Measurements from ENCODE around the gene B3GNT4.
"Not testable (repeated sequence)": the region's sequence is repeated elsewhere in the genome, so short reads cannot be mapped to it uniquely, and the experiment has no call there.

Gene B3GNT4

DNA sequence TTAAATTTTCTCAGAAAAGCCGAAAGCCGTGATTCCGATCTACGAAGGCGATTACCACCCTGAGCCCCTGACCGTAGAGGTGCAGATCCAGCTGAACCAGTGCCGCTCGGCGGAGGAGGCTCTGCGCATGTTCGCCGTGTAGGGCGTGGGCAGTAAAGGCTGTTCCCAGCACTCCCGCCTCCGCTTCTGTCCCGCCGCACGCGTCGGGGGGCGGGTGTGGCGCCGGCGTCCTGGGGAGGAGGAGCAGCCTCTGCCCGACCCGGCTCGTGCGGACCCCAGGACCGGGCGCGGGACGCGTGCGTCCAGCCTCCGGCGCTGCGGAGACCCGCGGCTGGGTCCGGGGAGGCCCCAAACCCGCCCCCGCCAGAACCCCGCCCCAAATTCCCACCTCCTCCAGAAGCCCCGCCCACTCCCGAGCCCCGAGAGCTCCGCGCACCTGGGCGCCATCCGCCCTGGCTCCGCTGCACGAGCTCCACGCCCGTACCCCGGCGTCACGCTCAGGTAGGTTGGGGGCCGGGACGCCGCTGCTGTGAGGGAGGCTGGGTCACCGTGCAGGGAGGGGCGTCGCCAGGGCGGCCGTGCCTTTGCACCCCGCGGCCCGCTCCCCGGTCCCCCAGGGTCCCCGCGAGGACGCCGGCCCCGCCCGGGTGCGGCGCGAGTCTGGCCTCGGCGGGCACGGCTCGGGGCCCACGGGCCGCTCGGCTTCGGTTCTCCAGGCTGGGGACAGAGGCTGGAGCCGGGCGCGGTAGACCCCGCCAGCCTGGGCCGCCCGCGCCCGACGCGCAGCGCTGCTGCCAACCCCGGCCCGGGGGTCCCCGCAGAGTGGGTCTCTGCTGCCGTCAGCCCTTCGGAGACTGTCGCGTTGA lies at the start of gene B3GNT4:
B3GNT4 (plus strand) TSS at position 409 of the 866 bp plus-strand sequence. CDS start 910 bp downstream, outside the sequence.
- DNase-seq (ENCODE audit: low read depth) = no peak

DNA sequence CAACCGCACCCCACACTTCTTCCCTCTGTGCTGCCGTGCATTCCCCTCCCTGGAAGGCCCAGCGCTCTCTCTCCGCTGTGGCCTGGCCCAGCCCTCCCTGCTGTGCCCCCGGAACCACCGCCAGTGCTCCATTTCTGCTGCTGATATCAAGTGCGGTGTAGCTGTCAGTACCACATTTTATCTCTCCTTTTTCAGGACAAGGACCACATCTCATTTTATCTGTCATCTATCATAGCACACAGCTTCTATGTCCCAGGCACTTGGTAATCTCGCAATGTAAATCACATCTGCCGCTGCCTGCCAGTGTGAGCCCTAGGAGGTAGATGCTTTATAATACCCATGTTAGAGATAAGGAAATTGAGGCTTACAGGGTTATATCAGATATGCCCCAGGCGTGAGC lies 47.8 kb upstream of the B3GNT4 start:
- no peak for DNase-seq (ENCODE audit: low read depth)

GRCh38 chr12:122158700-122159285 lies 44.7 kb upstream of the B3GNT4 start:
- no peak for DNase-seq (ENCODE audit: low read depth)

- DNase-seq (ENCODE audit: low read depth) = no peak
Measured at GRCh38 chr12:122159882-122160281, 43.6 kb upstream of the B3GNT4 start.

DNA sequence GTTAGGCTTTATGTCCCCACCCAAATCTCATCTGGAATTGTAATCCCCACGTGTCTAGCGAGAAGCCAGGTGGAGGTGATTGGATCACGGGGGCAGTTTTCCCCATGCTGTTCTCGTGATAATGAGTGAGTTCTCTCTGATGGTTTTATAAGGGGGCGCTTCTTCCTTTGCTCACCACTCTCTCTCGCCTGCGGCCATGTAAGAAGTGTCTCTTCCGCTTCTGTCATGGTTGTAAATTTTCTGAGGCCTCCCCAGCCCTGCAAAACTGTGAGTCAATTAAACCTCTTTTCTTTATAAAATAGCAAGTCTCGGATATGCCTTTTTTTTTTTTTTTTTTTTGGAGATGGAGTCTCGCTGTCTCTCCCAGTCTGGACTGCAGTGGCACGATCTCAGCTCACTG lies 42.7 kb upstream of the B3GNT4 start:
- no peak for DNase-seq (ENCODE audit: low read depth)

- DNase-seq (ENCODE audit: low read depth) = no peak
Measured at GRCh38 chr12:122161682-122162081, 41.8 kb upstream of the B3GNT4 start.

- no peak for DNase-seq (ENCODE audit: low read depth)
Measured at GRCh38 chr12:122162976-122163375, 40.5 kb upstream of the B3GNT4 start.

GRCh38 chr12:122166422-122167349 lies 36.8 kb upstream of the B3GNT4 start:
- no peak for DNase-seq (ENCODE audit: low read depth)

DNA sequence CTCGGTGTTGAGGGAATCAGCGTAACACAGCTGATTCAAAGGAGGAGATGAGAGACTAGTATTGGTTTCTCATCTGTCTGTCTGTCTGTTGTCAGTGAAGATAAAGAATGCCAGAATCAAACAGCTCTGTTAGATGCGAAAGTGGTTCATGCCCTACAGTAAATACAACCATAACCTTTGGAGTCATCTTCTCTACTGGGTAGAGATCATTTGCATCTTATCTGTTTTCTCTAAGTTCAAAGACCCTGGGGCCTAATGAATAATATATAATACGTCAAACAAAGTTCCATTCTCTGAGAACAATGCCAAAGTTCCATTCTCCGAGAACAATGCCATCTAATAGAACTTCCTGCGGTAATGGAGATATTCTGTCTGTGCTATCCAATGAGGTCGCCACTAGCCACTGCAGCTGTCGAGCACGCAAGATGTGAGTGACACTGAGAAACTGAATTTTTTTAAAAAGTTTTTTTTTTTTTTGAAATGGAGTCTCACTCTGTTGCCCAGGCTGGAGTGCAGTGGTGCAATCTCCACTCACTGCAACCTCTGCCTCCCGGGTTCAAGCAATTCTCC lies 36.1 kb upstream of the B3GNT4 start:
- DNase-seq (ENCODE audit: low read depth) = no peak

DNA sequence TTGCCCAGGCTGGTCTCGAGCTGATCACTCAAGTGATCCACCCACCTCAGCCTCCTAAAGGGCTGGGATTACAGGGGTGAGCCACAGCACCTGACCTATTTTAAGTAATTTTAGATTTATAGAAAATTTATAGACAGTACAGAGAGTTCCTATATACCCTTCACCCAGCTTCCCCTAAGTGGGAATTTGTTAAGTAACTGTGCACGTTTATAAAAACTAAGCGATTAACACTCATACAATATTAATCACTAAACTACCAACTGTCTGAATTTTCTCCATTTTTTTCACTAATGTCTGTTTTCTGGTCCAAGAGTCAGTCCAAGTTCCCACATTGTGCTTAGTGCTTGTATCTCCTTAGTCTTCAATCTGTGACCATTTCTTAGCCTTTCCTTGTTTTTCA lies 35.0 kb upstream of the B3GNT4 start:
- DNase-seq (ENCODE audit: low read depth) = no peak

- no peak for DNase-seq (ENCODE audit: low read depth)
Measured at GRCh38 chr12:122171399-122171798, 32.1 kb upstream of the B3GNT4 start.

DNA sequence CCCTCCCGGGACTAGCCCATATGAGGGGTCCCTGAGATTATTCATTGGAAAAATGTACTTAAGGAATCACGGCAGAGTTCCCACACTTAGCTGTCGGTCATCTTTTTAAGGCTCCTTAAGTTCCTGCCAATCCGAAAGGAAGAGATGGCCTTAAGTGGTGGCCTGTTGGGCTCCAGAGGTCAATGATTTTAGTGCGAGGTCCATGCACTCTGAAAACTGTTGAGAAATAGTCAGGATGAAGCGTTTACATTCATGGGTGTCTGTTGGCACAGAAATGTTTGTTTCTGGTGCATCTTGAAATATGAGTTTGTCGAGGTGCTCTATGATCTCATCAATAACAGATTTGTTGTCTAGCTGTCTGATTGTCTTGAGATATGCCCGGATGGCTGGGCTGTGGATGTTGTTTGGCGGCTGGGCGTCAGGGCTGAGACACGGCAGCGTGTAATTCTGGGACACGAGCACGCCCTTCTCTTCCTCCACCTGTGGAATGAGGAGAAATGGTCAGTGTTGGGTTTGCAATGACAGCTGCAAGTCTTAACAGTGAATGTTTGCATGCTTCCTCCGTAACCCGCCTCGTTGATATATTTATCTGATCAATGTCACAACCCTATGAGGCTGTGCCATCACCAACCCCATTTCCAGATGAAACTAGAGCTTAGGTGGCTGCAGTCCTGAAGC lies 31.1 kb upstream of the B3GNT4 start:
- no peak for DNase-seq (ENCODE audit: low read depth)

GRCh38 chr12:122174155-122174845 lies 29.2 kb upstream of the B3GNT4 start, which contains the start of gene IL31:
TSS of gene IL31 (minus strand) at chr12:122174221. CDS start at chr12:122174172, 49 bp downstream.
- no peak for DNase-seq (ENCODE audit: low read depth)

DNA sequence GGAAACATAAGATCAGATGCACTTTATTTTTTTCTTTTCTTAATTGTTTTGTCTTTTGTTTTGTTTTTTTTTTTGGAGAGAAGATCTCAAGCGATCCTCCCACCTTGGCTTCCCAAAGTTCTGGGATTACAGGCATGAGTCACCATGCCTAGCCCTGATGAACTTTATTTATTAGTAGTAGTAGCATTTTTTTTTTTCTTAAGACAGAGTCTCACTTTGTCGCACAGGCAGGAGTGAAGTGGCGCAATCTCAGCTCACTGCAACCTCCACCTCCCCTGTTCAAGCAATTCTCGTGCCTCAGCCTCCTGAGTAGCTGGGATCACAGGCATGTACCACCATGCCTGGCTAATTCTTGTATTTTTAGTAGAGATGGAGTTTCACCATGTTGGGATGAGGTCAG lies 27.0 kb upstream of the B3GNT4 start:
- not testable (repeated sequence) for DNase-seq (ENCODE audit: low read depth)

GRCh38 chr12:122182887-122183587 lies 20.5 kb upstream of the B3GNT4 start, which contains the start of gene LRRC43:
TSS of gene LRRC43 (plus strand) at chr12:122183123. CDS start at chr12:122183145, 22 bp downstream.
- DNase-seq (ENCODE audit: low read depth) = no peak

- DNase-seq (ENCODE audit: low read depth) = no peak
Measured at GRCh38 chr12:122183588-122183940, 19.9 kb upstream of the B3GNT4 start.

DNA sequence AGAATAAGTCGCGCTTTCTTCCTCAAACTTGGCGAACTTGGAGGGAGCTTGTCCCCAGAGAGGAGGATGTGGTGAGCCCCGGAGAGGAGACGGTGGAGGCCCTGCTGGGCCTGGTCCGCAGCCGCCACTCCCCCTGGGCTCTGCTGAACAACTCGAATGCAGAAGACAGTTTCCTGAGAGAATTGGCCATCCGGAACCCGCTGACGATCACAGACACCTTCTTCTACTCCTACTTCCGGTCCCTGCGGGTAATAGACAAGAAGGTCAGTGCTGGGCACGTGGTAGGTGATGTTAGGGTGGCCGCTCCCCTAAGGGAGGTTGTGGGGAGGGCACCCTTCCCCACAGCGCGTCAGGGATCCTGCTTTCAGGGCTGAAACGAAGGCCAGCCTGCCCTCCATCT lies 19.0 kb upstream of the B3GNT4 start:
- DNase-seq (ENCODE audit: low read depth) = no peak

GRCh38 chr12:122185079-122185478 lies 18.4 kb upstream of the B3GNT4 start:
- no peak for DNase-seq (ENCODE audit: low read depth)

DNA sequence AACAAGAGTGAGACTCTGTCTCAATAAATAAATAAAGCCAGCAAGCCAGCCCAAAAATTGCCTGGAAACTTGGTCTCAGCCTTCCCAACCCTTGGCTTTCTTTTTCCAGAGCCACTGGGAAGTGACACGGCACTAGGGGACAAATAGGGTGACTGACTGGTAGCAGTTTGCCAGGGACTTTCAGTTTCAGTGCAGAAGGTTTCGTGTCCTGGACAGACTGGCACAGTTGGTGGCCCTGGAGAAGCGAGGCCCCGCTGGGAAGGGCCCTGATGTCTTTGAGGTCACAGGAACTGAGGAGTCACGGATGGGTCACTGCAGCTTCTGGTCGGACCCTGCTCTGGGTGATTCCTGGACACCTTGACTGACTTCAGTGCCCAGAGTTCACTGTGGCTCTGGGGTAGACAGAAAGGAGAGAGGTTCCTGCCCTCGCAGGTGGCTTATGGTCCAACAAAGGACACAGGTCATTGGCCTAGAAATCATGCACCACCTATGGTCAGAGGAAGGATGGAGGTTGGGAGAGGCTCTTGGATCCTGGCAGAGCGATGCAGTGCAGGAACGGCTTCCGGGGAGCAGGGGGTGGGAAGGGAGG lies 17.9 kb upstream of the B3GNT4 start:
- DNase-seq (ENCODE audit: low read depth) = no peak

- no peak for DNase-seq (ENCODE audit: low read depth)
Measured at GRCh38 chr12:122187466-122187865, 16.0 kb upstream of the B3GNT4 start.
